ENCODE results near the gene ZNF804B.

GRCh38 chr7:88910516-88910915 lies 151.0 kb downstream of the ZNF804B start:
- TF ChIP-seq CTCF (IDR thresholded peaks at IDR 0.05) (no peak), POLR2A (IDR thresholded peaks at IDR 0.05) (no peak)

Data from esophagus squamous epithelium (tissue), 4 donors.